ENCODE measurements around the gene SEMA3D. TPM values are rescaled to one million over a fixed set of nuclear protein-coding genes. Genes with fewer than 3 reads are reported as not detected.

Gene SEMA3D
- total RNA-seq, 1 donor from 2014 or later = 26.3 TPM

DNA sequence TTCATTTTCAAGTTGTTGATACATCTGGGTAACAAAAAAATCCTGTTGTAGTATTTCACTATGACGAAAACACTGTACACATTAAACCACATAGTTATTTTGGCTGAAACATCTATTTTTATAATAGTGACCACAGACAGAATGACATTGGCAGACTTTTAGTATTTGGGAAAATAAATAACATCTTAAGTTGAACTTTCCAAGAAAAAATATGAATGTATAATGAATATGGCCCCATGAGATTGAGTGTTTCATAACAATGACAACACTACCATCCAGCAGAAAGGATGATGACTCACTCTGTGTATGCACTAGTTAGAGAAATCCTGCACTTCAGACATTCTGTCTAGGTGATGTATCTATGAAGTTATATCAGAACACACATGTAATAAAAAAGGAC, 118.1 kb downstream of the SEMA3D start:
- H3K4me1 Mint-ChIP-seq = peaks cover 36% of the 10 kb centered on the region

DNA sequence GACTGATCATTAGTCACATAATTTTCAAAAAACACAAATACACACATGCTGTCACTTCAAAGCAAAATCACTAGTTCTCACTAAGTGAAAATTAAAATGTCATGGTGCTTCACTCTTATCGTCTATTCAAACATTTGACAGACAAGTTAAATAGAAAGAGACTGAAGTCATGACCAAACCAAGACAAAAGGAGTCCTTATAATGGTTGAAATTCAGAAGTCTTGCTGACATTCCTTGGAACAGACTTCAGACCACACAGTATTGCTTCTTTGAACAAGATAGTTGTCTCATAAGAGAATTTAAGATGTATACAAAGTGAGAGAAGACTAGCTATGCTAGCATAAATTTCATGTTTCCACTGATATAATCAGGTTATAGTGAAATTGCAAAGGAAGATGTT, 119.5 kb downstream of the SEMA3D start:
- H3K27ac Mint-ChIP-seq (ENCODE audit: unreplicated experiment) = no peak overlapping the region

More for the DNA sequence above, 118.1 kb downstream of the SEMA3D start:
- no peak for DNase-seq (ENCODE audit: low read depth, low spot score)
- TF ChIP-seq, protein P1, sequence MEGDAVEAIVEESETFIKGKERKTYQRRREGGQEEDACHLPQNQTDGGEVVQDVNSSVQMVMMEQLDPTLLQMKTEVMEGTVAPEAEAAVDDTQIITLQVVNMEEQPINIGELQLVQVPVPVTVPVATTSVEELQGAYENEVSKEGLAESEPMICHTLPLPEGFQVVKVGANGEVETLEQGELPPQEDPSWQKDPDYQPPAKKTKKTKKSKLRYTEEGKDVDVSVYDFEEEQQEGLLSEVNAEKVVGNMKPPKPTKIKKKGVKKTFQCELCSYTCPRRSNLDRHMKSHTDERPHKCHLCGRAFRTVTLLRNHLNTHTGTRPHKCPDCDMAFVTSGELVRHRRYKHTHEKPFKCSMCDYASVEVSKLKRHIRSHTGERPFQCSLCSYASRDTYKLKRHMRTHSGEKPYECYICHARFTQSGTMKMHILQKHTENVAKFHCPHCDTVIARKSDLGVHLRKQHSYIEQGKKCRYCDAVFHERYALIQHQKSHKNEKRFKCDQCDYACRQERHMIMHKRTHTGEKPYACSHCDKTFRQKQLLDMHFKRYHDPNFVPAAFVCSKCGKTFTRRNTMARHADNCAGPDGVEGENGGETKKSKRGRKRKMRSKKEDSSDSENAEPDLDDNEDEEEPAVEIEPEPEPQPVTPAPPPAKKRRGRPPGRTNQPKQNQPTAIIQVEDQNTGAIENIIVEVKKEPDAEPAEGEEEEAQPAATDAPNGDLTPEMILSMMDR (conservative IDR thresholded peaks at IDR 0.05) = no peak
- H3K9me3 Mint-ChIP-seq = no peaks in the 10 kb centered on the region
- no peak overlapping the region for H3K27ac Mint-ChIP-seq (ENCODE audit: unreplicated experiment)
- peaks cover 3% of the 10 kb centered on the region for H3K36me3 Mint-ChIP-seq (ENCODE audit: low read depth)
- H3K27me3 Mint-ChIP-seq (ENCODE audit: low read depth) = no peaks in the 10 kb centered on the region
- H3K4me3 Mint-ChIP-seq = no peak overlapping the region

DNA sequence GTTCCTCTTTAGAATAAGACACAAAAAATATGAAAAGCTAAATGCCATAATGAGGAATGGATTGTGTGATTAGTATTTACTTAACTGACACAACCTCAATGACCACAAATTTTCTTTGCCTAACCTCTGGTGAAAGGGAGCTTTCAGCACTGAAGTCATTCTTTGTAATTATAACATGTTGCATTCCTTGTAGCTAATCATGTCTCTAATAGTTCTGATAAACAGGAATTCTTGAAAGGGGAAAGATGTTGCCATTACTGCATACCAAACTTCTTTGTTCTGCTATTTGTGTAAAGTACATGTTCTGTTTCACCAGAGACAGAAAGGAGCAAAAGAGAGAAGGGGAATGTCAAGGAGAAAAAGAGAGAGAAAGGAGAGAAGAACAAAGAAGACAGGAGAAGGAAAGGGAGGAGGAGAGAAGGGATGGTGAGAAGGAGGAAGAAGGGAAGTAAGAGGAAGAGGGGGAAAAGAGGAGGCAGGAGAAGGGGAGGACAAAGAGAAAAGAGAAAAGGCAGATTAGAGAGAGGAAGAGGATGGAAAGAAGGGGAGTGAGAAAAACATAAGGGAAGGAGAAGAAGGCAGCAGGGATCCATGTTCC, 120.9 kb downstream of the SEMA3D start:
- peaks cover 39% of the 10 kb centered on the region for H3K4me1 Mint-ChIP-seq
- peak overlapping the region; percentile 61 for H3K27ac Mint-ChIP-seq (ENCODE audit: unreplicated experiment)
- no peak for DNase-seq (ENCODE audit: low read depth, low spot score)
- H3K9me3 Mint-ChIP-seq = no peaks in the 10 kb centered on the region
- TF ChIP-seq, protein P1 (conservative IDR thresholded peaks at IDR 0.05) = no peak
- H3K4me3 Mint-ChIP-seq = no peak overlapping the region
- no peaks in the 10 kb centered on the region for H3K27me3 Mint-ChIP-seq (ENCODE audit: low read depth)
- peaks cover 9% of the 10 kb centered on the region for H3K36me3 Mint-ChIP-seq (ENCODE audit: low read depth)

More for the DNA sequence above, 119.5 kb downstream of the SEMA3D start:
- Mint-ChIP-seq H3K27me3 (ENCODE audit: low read depth) (no peaks in the 10 kb centered on the region), H3K36me3 (ENCODE audit: low read depth) (peaks cover 3% of the 10 kb centered on the region), H3K4me3 (no peak overlapping the region), H3K9me3 (no peaks in the 10 kb centered on the region), H3K4me1 (peaks cover 39% of the 10 kb centered on the region)
- TF ChIP-seq, protein P1 (conservative IDR thresholded peaks at IDR 0.05) = no peak
- no peak for DNase-seq (ENCODE audit: low read depth, low spot score)

DNA sequence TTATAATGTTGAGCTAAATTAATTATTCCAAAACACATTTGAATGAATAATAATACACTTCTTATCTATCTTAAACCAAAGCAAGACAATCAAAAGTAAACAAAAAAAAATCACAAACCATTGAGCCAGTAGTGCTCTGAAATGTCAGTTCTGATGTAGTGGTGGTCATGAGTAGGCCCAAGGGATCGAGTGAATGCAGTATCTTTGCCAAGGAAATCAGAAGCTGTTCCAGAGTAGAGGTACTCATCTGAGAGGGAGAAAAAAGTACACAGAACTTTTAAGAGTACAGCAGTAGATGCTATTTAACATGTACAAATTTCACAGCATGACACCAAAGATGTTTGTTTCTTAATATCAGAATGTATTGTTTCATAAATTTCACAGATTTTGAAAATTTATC, 121.5 kb downstream of the SEMA3D start:
- H3K4me1 Mint-ChIP-seq = peaks cover 39% of the 10 kb centered on the region
- H3K36me3 Mint-ChIP-seq (ENCODE audit: low read depth) = peaks cover 13% of the 10 kb centered on the region
- H3K27ac Mint-ChIP-seq (ENCODE audit: unreplicated experiment) = no peak overlapping the region
- TF ChIP-seq, protein P1 (conservative IDR thresholded peaks at IDR 0.05) = no peak
- H3K27me3 Mint-ChIP-seq (ENCODE audit: low read depth) = no peaks in the 10 kb centered on the region
- no peak for DNase-seq (ENCODE audit: low read depth, low spot score)
- H3K4me3 Mint-ChIP-seq = no peak overlapping the region
- no peaks in the 10 kb centered on the region for H3K9me3 Mint-ChIP-seq

DNA sequence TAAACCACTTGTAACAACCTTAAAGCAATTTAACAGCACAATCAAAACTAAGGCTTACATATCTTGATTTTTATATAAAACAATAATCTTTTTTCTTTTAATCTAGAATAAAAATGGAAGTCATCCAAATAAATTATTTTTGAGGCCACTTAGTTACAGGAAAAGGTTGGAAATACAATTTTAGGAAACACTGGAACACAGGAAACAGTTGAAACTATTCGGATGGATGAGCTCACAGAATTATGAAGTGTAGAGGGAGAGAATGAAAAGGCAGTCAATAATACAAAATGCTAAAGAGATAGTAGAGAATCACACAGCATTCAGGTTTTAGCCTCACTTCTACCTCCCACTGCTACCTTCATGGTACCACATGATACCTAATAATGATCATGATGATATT, 124.2 kb downstream of the SEMA3D start:
- Mint-ChIP-seq H3K36me3 (ENCODE audit: low read depth) (peaks cover 13% of the 10 kb centered on the region), H3K27ac (ENCODE audit: unreplicated experiment) (no peak overlapping the region), H3K9me3 (no peaks in the 10 kb centered on the region), H3K4me1 (peaks cover 29% of the 10 kb centered on the region), H3K4me3 (no peak overlapping the region), H3K27me3 (ENCODE audit: low read depth) (no peaks in the 10 kb centered on the region)
- DNase-seq (ENCODE audit: low read depth, low spot score) = no peak
- TF ChIP-seq, protein P1 (conservative IDR thresholded peaks at IDR 0.05) = no peak
